ENCODE data around the gene HOXA4. TPM values are rescaled to one million over a fixed set of nuclear protein-coding genes. Genes with fewer than 3 reads are reported as not detected.
A peak's percentile ranks its signal among the peaks of the same experiment; 100 is the strongest.

HOXA4 gene
- total and polyA plus RNA-seq, 2 experiments from 2014 or later: 0.69 to 1.3 TPM

GRCh38 chr7:27167916-27168264 lies 37.3 kb upstream of the HOXA4 start:
- Histone ChIP-seq H3K4me2 (peak overlapping the region; percentile 96), H3K4me3 (peak overlapping the region; percentile 21), H3K9me3 (ENCODE audit: low read depth) (no peaks in the 10 kb centered on the region), H3K27ac (peak overlapping the region; percentile 96), H3K4me1 (ENCODE audit: insufficient read depth) (peaks cover 17% of the 10 kb centered on the region), H3K79me2 (peaks cover 98% of the 10 kb centered on the region), H3K27me3 (peaks cover 100% of the 10 kb centered on the region), H3K9me2 (replicated peaks; ENCODE audit: insufficient read depth) (no peaks in the 10 kb centered on the region), H2AFZ (no peak overlapping the region), H3K36me3 (replicated peaks; ENCODE audit: insufficient read depth, low read depth) (no peaks in the 10 kb centered on the region), H4K20me1 (ENCODE audit: insufficient read depth, poor library complexity, severe bottlenecking) (peaks cover 16% of the 10 kb centered on the region)
- TF ChIP-seq CTCF (IDR thresholded peaks at IDR 0.05; ENCODE audit: poor library complexity) (no peak), EZH2 (IDR thresholded peaks at IDR 0.05; ENCODE audit: borderline replicate concordance) (no peak), EZH2phosphoT487 (IDR thresholded peaks at IDR 0.05; ENCODE audit: low read depth, severe bottlenecking, unreplicated experiment) (no peak)
- DNase-seq (ENCODE audit: low spot score): no peak
- WGBS (ENCODE audit: low lambda C conversion rate, missing lambda C conversion rate): 37% methylated on average over 4 of the region's 4 CpGs

DNA sequence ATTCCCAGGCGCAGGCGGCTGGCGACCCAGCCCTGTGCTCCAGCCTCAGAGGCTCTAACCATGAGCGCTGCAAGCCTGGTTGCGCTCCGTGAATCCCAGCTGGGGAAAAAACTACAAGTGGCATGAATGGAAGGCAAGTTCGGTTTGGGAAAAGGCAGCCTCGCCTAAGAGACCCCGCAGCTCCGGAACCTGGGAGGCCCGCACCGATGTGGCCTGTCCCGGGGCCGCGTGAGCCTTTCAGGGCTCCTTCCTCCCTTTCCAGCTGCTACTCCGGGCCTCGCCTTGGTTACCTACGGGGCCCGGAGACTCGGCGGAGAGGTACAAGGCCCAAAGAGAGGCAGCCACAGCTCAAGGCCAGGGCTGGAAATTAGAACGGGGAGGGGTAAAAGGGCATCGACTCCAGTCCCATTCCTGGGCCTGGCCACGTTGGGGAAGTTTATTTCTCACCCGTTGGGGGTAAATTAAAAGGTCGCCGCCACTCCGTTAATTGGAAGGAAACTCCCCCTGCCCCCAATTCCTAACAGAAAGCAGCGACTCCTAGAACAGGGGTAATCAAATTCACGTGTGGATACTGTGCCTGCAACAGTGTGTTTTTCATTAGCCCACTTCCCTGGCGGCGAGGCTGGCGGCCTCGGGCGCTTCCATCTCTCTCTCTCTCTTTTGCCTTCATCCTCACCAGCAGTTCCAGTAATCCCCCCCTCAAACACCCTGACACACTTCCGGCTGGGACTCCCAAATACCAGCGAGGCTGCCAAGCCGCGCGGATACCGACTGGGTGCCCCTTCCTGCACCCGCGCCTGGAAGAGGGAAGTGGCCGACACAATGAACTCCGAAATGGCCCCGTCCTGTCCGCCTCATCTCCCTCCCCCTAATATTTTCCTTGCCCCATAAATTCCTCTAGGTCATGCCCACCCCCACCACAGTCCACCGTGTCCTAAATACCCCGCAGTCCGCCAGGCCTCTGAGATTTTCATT lies 36.3 kb upstream of the HOXA4 start:
- H3K4me3 ChIP-seq: peak overlapping the region; percentile 29

GRCh38 chr7:27165996-27166530 lies 35.5 kb upstream of the HOXA4 start:
- Histone ChIP-seq H3K4me1 (ENCODE audit: insufficient read depth) (peaks cover 22% of the 10 kb centered on the region), H3K27ac (peak overlapping the region; percentile 96), H3K9me3 (ENCODE audit: low read depth) (no peaks in the 10 kb centered on the region), H3K27me3 (peaks cover 98% of the 10 kb centered on the region), H3K4me2 (peak overlapping the region; percentile 96), H2AFZ (peak overlapping the region; percentile 14), H4K20me1 (ENCODE audit: insufficient read depth, poor library complexity, severe bottlenecking) (peaks cover 9% of the 10 kb centered on the region), H3K36me3 (replicated peaks; ENCODE audit: insufficient read depth, low read depth) (no peaks in the 10 kb centered on the region), H3K79me2 (peaks cover 87% of the 10 kb centered on the region), H3K9me2 (replicated peaks; ENCODE audit: insufficient read depth) (no peaks in the 10 kb centered on the region), H3K4me3 (peak overlapping the region; percentile 29)
- 10% methylated on average over 46 of the region's 46 CpGs for WGBS (ENCODE audit: low lambda C conversion rate, missing lambda C conversion rate)
- no peak for TF ChIP-seq EZH2phosphoT487 (IDR thresholded peaks at IDR 0.05; ENCODE audit: low read depth, severe bottlenecking, unreplicated experiment)
- TF ChIP-seq EZH2 (IDR thresholded peaks at IDR 0.05; ENCODE audit: borderline replicate concordance): peak; percentile 81
- TF ChIP-seq CTCF (IDR thresholded peaks at IDR 0.05; ENCODE audit: poor library complexity): no peak
- DNase-seq (ENCODE audit: low spot score): no peak

More for the DNA sequence above, 36.3 kb upstream of the HOXA4 start:
- peaks cover 94% of the 10 kb centered on the region for H3K79me2 ChIP-seq
- peak overlapping the region; percentile 96 for H3K4me2 ChIP-seq
- 14% methylated on average over 50 of the region's 50 CpGs for WGBS (ENCODE audit: low lambda C conversion rate, missing lambda C conversion rate)
- DNase-seq (ENCODE audit: low spot score): no peak
- H4K20me1 ChIP-seq (ENCODE audit: insufficient read depth, poor library complexity, severe bottlenecking): peaks cover 16% of the 10 kb centered on the region
- H3K9me2 ChIP-seq (replicated peaks; ENCODE audit: insufficient read depth): no peaks in the 10 kb centered on the region
- H2AFZ ChIP-seq: no peak overlapping the region
- H3K27ac ChIP-seq: peak overlapping the region; percentile 96
- TF ChIP-seq EZH2phosphoT487 (IDR thresholded peaks at IDR 0.05; ENCODE audit: low read depth, severe bottlenecking, unreplicated experiment): no peak
- peak; percentile 49 for TF ChIP-seq EZH2 (IDR thresholded peaks at IDR 0.05; ENCODE audit: borderline replicate concordance)
- peaks cover 100% of the 10 kb centered on the region for H3K27me3 ChIP-seq
- H3K4me1 ChIP-seq (ENCODE audit: insufficient read depth): peaks cover 17% of the 10 kb centered on the region
- no peaks in the 10 kb centered on the region for H3K9me3 ChIP-seq (ENCODE audit: low read depth)
- H3K36me3 ChIP-seq (replicated peaks; ENCODE audit: insufficient read depth, low read depth): no peaks in the 10 kb centered on the region
